ENCODE measurements around the gene FOXK2. TPM values are rescaled to one million over a fixed set of nuclear protein-coding genes. Genes with fewer than 3 reads are reported as not detected.

FOXK2 gene
- total RNA-seq, 1 experiment from 2014 or later = 96.2 TPM

- CTCF ChIA-PET = no interaction called here
- H3K27me3 Mint-ChIP-seq (ENCODE audit: unreplicated experiment) = no peaks in the 10 kb centered on the region
- H3K4me3 Mint-ChIP-seq (ENCODE audit: low read depth, unreplicated experiment) = no peak overlapping the region
- no peak for DNase-seq
- H3K36me3 Mint-ChIP-seq (ENCODE audit: insufficient read depth, unreplicated experiment) = peaks cover 60% of the 10 kb centered on the region
- intact Hi-C loops (cut with micrococcal nuclease; ENCODE audit: unreplicated experiment) = no loop called here
- TF ChIP-seq CTCF (IDR thresholded peaks at IDR 0.05; ENCODE audit: unreplicated experiment) = no peak
- BruUV-seq (replicated peaks) = no TSS peak
- no peak overlapping the region for H3K27ac Mint-ChIP-seq (ENCODE audit: unreplicated experiment)
- no peaks in the 10 kb centered on the region for H3K9me3 Mint-ChIP-seq (ENCODE audit: low read depth, unreplicated experiment)
- peaks cover 7% of the 10 kb centered on the region for H3K4me1 Mint-ChIP-seq (ENCODE audit: low read depth, unreplicated experiment)
Observed at GRCh38 chr17:82587234-82588086, 67.9 kb downstream of the FOXK2 start.

- H3K27me3 Mint-ChIP-seq (ENCODE audit: unreplicated experiment) = no peaks in the 10 kb centered on the region
- peaks cover 15% of the 10 kb centered on the region for H3K4me1 Mint-ChIP-seq (ENCODE audit: low read depth, unreplicated experiment)
- DNase-seq = no peak
- peaks cover 59% of the 10 kb centered on the region for H3K36me3 Mint-ChIP-seq (ENCODE audit: insufficient read depth, unreplicated experiment)
- intact Hi-C loops (cut with micrococcal nuclease; ENCODE audit: unreplicated experiment) = no loop called here
- no peaks in the 10 kb centered on the region for H3K9me3 Mint-ChIP-seq (ENCODE audit: low read depth, unreplicated experiment)
- TF ChIP-seq CTCF (IDR thresholded peaks at IDR 0.05; ENCODE audit: unreplicated experiment) = no peak
- CTCF ChIA-PET = interaction anchor here (0.5 to 0.6 kb wide), 2 partner anchors 52 to 101 kb away, joined by 3 to 4 read pairs; no protein-coding TSS in a partner anchor
- H3K27ac Mint-ChIP-seq (ENCODE audit: unreplicated experiment) = no peak overlapping the region
- no TSS peak for BruUV-seq (replicated peaks)
- no peak overlapping the region for H3K4me3 Mint-ChIP-seq (ENCODE audit: low read depth, unreplicated experiment)
Observed at GRCh38 chr17:82588266-82589175, 69.0 kb downstream of the FOXK2 start.

GRCh38 chr17:82589851-82590180 is 70.3 kb downstream of the FOXK2 start:
- Mint-ChIP-seq H3K36me3 (ENCODE audit: insufficient read depth, unreplicated experiment) (peaks cover 54% of the 10 kb centered on the region), H3K9me3 (ENCODE audit: low read depth, unreplicated experiment) (no peaks in the 10 kb centered on the region), H3K4me3 (ENCODE audit: low read depth, unreplicated experiment) (no peak overlapping the region), H3K27me3 (ENCODE audit: unreplicated experiment) (no peaks in the 10 kb centered on the region), H3K27ac (ENCODE audit: unreplicated experiment) (no peak overlapping the region), H3K4me1 (ENCODE audit: low read depth, unreplicated experiment) (peaks cover 19% of the 10 kb centered on the region)
- no peak for DNase-seq
- no TSS peak for BruUV-seq (replicated peaks)
- intact Hi-C loops (cut with micrococcal nuclease; ENCODE audit: unreplicated experiment) = no loop called here
- CTCF ChIA-PET = no interaction called here
- no peak for TF ChIP-seq CTCF (IDR thresholded peaks at IDR 0.05; ENCODE audit: unreplicated experiment)

GRCh38 chr17:82590216-82590615 is 70.7 kb downstream of the FOXK2 start:
- CTCF ChIA-PET = no interaction called here
- BruUV-seq (replicated peaks) = no TSS peak
- H3K4me3 Mint-ChIP-seq (ENCODE audit: low read depth, unreplicated experiment) = no peak overlapping the region
- intact Hi-C loops (cut with micrococcal nuclease; ENCODE audit: unreplicated experiment) = no loop called here
- no peaks in the 10 kb centered on the region for H3K9me3 Mint-ChIP-seq (ENCODE audit: low read depth, unreplicated experiment)
- no peaks in the 10 kb centered on the region for H3K27me3 Mint-ChIP-seq (ENCODE audit: unreplicated experiment)
- peaks cover 54% of the 10 kb centered on the region for H3K36me3 Mint-ChIP-seq (ENCODE audit: insufficient read depth, unreplicated experiment)
- no peak overlapping the region for H3K27ac Mint-ChIP-seq (ENCODE audit: unreplicated experiment)
- DNase-seq = no peak
- TF ChIP-seq CTCF (IDR thresholded peaks at IDR 0.05; ENCODE audit: unreplicated experiment) = no peak
- peaks cover 19% of the 10 kb centered on the region for H3K4me1 Mint-ChIP-seq (ENCODE audit: low read depth, unreplicated experiment)
